Heart right ventricle (tissue), 16 donors: ENCODE results near the gene ALPL. TPM values are rescaled to one million over a fixed set of nuclear protein-coding genes. Genes with fewer than 3 reads are reported as not detected.
A peak's percentile ranks its signal among the peaks of the same experiment; 100 is the strongest.

ENCODE experiments used
- ATAC-seq, 8 donors: fragments of 200-7000 bp; cut with Tn5 transposase; one replicate each; pipeline ENCODE4 v1.9.1; 2020; ENCODE audit warnings: mild to moderate bottlenecking in 8 of 8, moderate library complexity in 8 of 8, moderate number of reproducible peaks in 1 of 8
- DNase-seq, 2 donors: peaks; one replicate each; pipeline ENCODE4 v3.0.0-alpha.2; 2020
- H3K27ac ChIP-seq, 10 donors: fragments of 200-600 bp; sonication (generic) in 2 of 10; one replicate each; pipeline versions ENCODE4 v1.5.0 to v1.8.0; 2020 to 2022; ENCODE audit warnings: mild to moderate bottlenecking in 3 of 10
- H3K27me3 ChIP-seq, 7 donors: fragments of 200-600 bp; one replicate each; pipeline ENCODE4 v1.8.0; 2021 to 2022; ENCODE audit warnings: mild to moderate bottlenecking in 2 of 7
- H3K36me3 ChIP-seq, 9 donors: fragments of 200-600 bp; sonication (generic) in 1 of 9; one replicate each; pipeline versions ENCODE4 v1.5.0 to v1.8.0; 2020 to 2022; ENCODE audit warnings: mild to moderate bottlenecking in 2 of 9
- H3K4me1 ChIP-seq, 9 donors: fragments of 200-600 bp; sonication (generic) in 1 of 9; one replicate each; pipeline versions ENCODE4 v1.5.0 to v1.8.0; 2020 to 2022; ENCODE audit warnings: mild to moderate bottlenecking in 4 of 9
- H3K4me3 ChIP-seq, 10 donors: fragments of 200-600 bp; sonication (generic) in 2 of 10; one replicate each; pipeline versions ENCODE4 v1.5.0 to v1.8.0; 2020 to 2022; ENCODE audit warnings: mild to moderate bottlenecking in 7 of 10, moderate library complexity in 2 of 10
- H3K9me3 ChIP-seq, 11 donors: fragments of 200-600 bp in 10 of 11; sonication (generic) in 2 of 11; one replicate each; pipeline versions ENCODE4 v1.5.0 to v1.8.0; 2013 to 2022; ENCODE audit warnings: mild to moderate bottlenecking in 2 of 11, control low read depth in 1 of 11, moderate library complexity in 1 of 11
- WGBS, 2 donors: extraction: QIAGEN DNeasy Blood & Tissue Kit; methylation state at CpG; one replicate each; pipeline ENCODE4 v1.1.7; 2013; ENCODE audit warnings: inconsistent platforms in 1 of 2; 5-methylcytosine and 5-hydroxymethylcytosine counted together
- intact Hi-C, 10 donors: fragments of 100-400 bp; cut with DNase I; formaldehyde crosslinking; loops; one replicate each; pipeline versions ENCODE4 v1.11.1 to v1.14.2; 2022
- polyA plus RNA-seq, 2 donors: library from polyadenylated mRNA; stranded (reverse); fragments of 200-250 nt; gene quantifications; one replicate each; pipeline ENCODE4 v1.2.3, GENCODE V29; 2013
- total RNA-seq, 10 donors: library from RNA; stranded (reverse); fragmentation: NEBNext Ultra II Directional in 3 of 10; extraction: Animal tissue kit (Norgen Biotek cat#: 25700) in 3 of 10; gene quantifications; one replicate each; pipeline versions ENCODE4 v1.2.1 to v1.2.4, GENCODE V29; 2021 to 2023
- TF ChIP-seq, protein P1 (sequence below), 9 donors: fragments of 200-600 bp; sonication (generic) in 2 of 9; IDR thresholded peaks; one replicate each; pipeline versions ENCODE4 v1.5.0 to v1.8.0; 2021 to 2022; ENCODE audit warnings: antibody characterized with exemption in 9 of 9, mild to moderate bottlenecking in 5 of 9, moderate library complexity in 1 of 9
- donor health status: Arrhythmogenic right ventricular cardiomyopathy.
- donor health status: ischemic (EF 13 %, LVEDD 7.1; RV severe dilation, severe dysfunction).
- donor health status: healthy with polysubstance abuse.
- donor health status: DM: no; HTN: yes; CAD: no.
- donor health status: DM: no; HTN: no; CAD: no.
- donor health status: ischemic (EF 25% LVEDD 6.9; RV normal size, moderate dysfunction).
- donor health status: ischemic (EF 25% LVEDD 5.7; RV mildly dilated, moderate dysfunction).
- donor health status: healthy.
- donor health status: DM: yes; HTN: yes; CAD: no.
- donor health status: Ischemic cardiomyopathy.
- donor health status: ischemic (EF 35%, LVEDD 5.7; RV mildly dilated, moderate dysfunction).
- donor health status: nonischemic (EF 11% LVEDD 7.7; RV severe dilation, severe dysfunction).
- donor health status: DM: yes; HTN: yes; CAD: no.
- donor health status: PGD.
- donor health status: ischemic (EF 29% LVEDD 5.4; RV normal size, mild dysfunction).
- donor health status: nonischemic (EF 23%, LVEDD 6.1; RV moderate dilation, normal function).

ALPL gene
- total and polyA plus RNA-seq, 12 donors = 7.1 to 21.1 (median 9.3) TPM

DNA sequence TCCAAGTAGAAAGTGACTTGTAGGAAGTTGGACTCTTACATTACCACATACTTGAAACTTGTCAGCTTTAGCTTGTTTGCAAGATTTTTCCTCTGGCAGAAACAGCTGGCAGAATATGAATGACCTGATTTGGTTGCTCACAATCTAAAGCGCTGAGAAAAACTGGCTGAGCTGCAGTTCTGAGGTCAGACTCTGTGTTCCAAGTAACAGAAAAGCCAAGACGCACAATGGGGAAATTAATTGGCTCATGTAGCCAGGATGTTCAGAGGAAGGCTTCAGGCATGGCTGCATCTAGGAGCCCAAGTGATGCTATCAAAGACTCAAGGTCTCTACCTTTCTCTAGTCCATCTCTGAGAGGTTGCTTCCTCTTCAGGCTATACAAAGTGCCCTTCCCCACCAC is 27.0 kb downstream of the ALPL start:
- intact Hi-C loops = loop anchor here in 1 of 10 donors (2.0 kb wide), 1 partner anchor 39 kb away; no protein-coding TSS in a partner anchor
- ATAC-seq (peak in 1 of 8 donors; percentile 23), DNase-seq (no peak)
- Histone ChIP-seq H3K36me3 (no peaks in the 10 kb centered on the region), H3K4me3 (no peak overlapping the region), H3K27ac (peak overlapping the region in 5 of 10 donors; percentile 26 to 52 (median 36)), H3K27me3 (peaks cover 0 to 31% (median 0%) of the 10 kb centered on the region in 7 donors), H3K9me3 (no peaks in the 10 kb centered on the region), H3K4me1 (peaks cover 9 to 50% (median 34%) of the 10 kb centered on the region in 9 donors)
- TF ChIP-seq, protein P1, sequence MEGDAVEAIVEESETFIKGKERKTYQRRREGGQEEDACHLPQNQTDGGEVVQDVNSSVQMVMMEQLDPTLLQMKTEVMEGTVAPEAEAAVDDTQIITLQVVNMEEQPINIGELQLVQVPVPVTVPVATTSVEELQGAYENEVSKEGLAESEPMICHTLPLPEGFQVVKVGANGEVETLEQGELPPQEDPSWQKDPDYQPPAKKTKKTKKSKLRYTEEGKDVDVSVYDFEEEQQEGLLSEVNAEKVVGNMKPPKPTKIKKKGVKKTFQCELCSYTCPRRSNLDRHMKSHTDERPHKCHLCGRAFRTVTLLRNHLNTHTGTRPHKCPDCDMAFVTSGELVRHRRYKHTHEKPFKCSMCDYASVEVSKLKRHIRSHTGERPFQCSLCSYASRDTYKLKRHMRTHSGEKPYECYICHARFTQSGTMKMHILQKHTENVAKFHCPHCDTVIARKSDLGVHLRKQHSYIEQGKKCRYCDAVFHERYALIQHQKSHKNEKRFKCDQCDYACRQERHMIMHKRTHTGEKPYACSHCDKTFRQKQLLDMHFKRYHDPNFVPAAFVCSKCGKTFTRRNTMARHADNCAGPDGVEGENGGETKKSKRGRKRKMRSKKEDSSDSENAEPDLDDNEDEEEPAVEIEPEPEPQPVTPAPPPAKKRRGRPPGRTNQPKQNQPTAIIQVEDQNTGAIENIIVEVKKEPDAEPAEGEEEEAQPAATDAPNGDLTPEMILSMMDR (IDR thresholded peaks at IDR 0.05) = no peak
- WGBS, 2 donors = 59 to 61% methylated on average over 2 of the region's 2 CpGs

DNA sequence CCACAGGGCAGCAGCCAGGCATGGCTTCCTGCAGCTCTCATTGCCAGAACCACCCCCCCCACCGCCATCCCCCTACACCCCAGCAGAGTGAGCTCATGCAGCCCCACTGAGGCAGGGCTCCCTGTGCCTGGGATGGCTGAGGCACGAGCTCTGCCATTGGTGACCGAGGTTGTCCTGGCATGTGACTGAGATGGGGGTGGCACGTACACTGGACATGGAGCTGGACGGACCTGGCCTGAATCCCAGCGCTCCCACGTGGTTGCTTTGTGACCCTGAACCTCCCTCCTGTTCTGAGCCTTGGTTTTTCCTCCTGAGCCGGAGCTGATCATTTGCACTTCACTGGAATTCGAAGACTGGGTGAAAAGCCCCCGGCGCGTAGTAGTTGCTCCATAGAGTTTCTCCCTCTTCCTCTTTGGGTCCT is 28.3 kb downstream of the ALPL start:
- TF ChIP-seq, protein P1 (IDR thresholded peaks at IDR 0.05) = no peak
- no peaks in the 10 kb centered on the region for H3K9me3 ChIP-seq
- peak overlapping the region; percentile 67 to 91 (median 82) for H3K27ac ChIP-seq
- H3K36me3 ChIP-seq = no peaks in the 10 kb centered on the region
- H3K27me3 ChIP-seq = peaks cover 0 to 25% (median 0%) of the 10 kb centered on the region in 7 donors
- peak; percentile 64 to 70 for DNase-seq
- H3K4me3 ChIP-seq = no peak overlapping the region
- WGBS, 2 donors = 23 to 24% methylated on average over 12 of the region's 12 CpGs
- peak; percentile 21 to 69 (median 50) for ATAC-seq
- intact Hi-C loops = loop anchor here in 1 of 10 donors (2.0 kb wide), 1 partner anchor 37 kb away; no protein-coding TSS in a partner anchor
- H3K4me1 ChIP-seq = peaks cover 13 to 63% (median 47%) of the 10 kb centered on the region in 9 donors

DNA sequence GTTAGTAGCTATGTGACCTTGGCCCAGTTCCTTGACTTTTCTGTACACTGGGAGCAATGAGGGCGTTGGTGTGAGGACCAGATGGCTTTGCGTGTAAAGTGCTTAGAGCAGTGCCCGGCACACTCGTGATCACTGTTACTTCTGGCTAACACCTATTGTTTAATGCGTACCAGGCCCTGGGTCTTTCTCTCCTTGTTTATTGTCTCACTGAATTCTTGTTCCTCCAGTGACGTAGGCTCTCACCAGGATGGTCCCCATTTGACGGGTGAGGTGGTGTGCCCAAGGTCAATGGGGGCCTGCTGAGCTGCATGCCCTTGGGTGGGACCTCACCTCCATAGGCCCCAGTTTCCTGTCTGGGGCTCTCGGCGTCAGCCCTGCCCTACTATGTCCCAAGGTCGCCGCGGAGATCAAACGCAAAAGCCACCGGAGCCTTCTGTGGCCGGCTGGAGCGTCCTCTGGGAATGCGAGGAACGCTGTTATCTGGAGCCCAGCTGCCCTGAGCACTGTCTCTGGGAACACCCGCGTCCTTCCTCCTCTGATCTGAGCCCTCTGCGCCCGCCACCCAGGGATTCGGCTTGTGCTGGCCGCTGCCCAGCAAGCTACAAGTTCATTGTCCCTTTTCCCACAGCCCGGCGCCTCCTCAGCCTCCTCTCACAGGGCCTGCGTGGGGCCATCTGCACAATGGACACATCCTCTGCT is 28.9 kb downstream of the ALPL start:
- ATAC-seq (peak; percentile 34 to 74 (median 59)), DNase-seq (peak; percentile 66 to 78)
- H3K36me3 ChIP-seq = no peaks in the 10 kb centered on the region
- peaks cover 13 to 67% (median 52%) of the 10 kb centered on the region in 9 donors for H3K4me1 ChIP-seq
- no peak overlapping the region for H3K4me3 ChIP-seq
- WGBS, 2 donors = 7 to 8% methylated on average over 27 of the region's 27 CpGs
- TF ChIP-seq, protein P1 (IDR thresholded peaks at IDR 0.05) = no peak
- H3K27ac ChIP-seq = peak overlapping the region; percentile 67 to 91 (median 82)
- intact Hi-C loops = loop anchor here in 4 of 10 donors (1.0 to 2.0 kb wide), 2 partner anchors 36 to 37 kb away; no protein-coding TSS in a partner anchor
- no peaks in the 10 kb centered on the region for H3K9me3 ChIP-seq
- H3K27me3 ChIP-seq = peaks cover 0 to 21% (median 0%) of the 10 kb centered on the region in 7 donors

DNA sequence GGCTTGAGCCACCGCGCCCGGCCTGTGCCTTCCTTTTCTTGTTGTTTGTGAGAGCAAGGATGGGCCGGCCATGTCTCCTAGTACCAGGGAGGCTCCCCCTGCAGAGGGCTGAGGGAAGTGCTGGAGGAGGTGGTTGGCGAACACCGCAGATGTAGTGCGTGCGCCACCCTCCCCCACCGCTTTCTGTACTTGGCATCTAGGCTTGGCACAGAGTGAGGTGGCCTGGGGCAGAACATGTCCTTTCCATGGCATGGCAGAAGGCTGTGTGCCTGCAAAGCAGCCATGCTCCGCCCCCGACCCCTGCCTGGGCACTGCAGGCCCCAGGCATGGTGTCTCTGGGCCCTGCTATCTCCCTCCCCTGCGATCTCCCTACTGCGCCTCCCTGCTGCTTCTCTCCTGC is 30.7 kb downstream of the ALPL start:
- 79 to 93% methylated on average over 13 of the region's 13 CpGs for WGBS, 2 donors
- Histone ChIP-seq H3K4me3 (no peak overlapping the region), H3K27me3 (peaks cover 0 to 21% (median 0%) of the 10 kb centered on the region in 7 donors), H3K36me3 (no peaks in the 10 kb centered on the region), H3K27ac (peak overlapping the region in 6 of 10 donors; percentile 25 to 91 (median 76)), H3K4me1 (peaks cover 13 to 83% (median 49%) of the 10 kb centered on the region in 9 donors), H3K9me3 (no peaks in the 10 kb centered on the region)
- TF ChIP-seq, protein P1 (IDR thresholded peaks at IDR 0.05) = peak in 7 of 9 donors; percentile 23 to 55 (median 37)
- intact Hi-C loops = loop anchor here in 2 of 10 donors (2.0 kb wide), 1 partner anchor 35 kb away; no protein-coding TSS in a partner anchor
- ATAC-seq (peak in 6 of 8 donors; percentile 8 to 64 (median 36)), DNase-seq (peak; percentile 60 to 64)
